Measurements from ENCODE around the gene ZBTB20.

The ZBTB20 gene

DNA sequence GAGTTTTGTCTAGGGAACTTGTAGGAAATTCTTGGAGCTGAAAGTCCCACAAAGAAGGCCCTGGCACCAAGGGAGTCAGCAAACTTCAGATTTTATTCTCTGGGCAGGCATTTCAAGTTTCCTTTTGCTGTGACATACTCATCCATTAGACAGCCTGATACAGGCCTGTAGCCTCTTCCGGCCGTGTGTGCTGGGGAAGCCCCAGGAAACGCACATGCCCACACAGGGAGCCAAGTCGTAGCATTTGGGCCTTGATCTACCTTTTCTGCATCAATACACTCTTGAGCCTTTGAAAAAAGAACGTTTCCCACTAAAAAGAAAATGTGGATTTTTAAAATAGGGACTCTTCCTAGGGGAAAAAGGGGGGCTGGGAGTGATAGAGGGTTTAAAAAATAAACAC is 838.3 kb downstream of the ZBTB20 start:
- DNase-seq, result no peak

DNA sequence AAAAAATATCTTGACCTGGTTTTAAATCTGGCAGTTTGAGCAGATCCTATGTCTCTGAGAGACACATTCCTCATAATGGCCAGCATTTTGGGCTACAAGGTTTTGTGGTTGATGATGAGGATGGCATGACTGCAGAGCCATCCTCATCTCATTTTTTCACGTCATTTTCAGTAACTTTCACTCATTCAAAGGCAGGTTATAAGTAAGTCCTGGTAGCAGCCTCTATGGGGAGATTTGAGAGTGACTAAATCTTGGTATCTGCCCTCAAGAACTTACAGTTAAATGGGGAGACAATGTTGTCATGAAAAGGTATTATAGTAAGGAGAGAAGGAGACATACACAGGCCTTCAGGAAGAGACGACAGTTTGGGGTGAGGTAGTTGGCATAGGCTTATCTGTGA is 838.7 kb downstream of the ZBTB20 start:
- DNase-seq, result no peak

DNA sequence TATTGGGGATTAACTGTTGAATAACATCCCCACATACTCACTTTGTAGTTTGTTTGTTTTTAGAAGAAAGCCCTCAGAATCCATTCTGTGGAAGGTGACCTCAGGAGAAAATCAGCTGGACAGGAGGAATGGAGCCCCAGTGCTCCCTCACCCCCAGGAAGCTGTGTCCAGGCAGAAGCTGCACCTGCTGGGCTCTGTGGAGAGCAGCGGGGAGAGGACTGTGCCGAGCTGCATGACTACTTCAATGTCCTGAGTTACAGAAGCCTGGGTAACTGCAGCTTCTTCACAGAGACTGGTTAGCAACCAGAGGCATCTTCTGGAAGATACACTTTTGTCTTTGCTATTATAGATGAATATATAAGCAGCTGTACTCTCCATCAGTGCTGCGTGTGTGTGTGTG is 839.3 kb downstream of the ZBTB20 start:
- DNase-seq, result no peak

DNA sequence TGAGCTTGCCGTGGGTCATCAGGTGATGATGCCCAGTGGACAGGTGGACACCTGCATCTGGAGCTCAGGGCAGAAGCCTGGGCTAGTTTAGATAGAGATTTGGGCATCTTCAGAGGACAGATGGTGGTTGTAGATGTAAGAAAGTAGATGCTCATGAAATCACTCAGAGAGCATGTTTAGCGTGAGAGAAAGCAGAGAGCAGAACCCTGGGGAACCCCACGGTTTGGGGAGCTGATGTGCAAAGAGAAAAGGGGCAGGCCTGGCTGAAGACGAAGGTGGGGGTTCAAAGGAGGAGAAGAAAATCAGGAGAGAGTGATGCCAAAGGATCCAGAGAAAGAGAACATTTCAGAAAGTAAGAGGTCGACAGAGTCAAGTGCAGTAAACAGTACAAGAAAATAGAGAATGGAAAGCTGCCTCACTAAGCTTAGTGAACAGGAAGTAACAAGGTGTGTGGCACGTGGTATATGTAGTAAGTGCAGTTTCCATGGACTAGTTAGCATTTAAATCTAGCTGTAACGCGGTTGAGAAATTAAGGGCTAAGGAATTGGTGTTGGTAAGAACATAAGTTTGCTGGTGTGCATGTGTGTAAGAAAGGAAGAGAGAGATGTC is 839.8 kb downstream of the ZBTB20 start:
- DNase-seq, result no peak

DNA sequence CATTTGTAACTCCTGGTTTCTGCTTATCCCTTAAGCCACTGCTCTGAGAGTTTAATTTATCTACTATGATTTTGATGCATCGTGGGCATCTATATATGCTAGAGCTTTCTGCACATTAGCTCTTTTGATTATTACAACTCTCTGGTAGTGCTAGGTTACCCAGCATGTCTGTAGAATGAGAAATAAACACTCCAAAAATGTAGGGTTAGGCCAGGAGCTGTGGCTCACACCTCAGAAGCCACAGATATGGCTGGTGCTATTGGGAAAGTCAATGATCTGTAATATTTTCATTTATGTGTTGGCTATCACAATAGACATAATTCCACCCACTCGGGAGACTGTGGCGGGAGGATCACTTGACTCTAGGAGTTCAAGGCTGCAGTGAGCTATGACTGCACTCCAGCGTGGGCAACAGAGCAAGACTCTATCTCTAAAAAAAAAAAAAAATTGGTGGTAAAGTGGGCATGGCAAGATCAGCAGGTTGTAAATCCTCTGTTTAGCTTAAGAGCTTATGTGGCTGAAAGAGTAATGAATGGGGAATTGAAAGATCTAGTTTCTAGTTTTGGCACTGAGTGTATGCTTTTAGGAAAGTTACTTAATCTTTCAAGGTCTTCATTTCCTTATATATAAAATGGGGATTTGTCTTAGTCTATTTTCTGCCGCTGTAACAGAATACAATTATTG is 847.0 kb downstream of the ZBTB20 start:
- DNase-seq, result no peak

DNA sequence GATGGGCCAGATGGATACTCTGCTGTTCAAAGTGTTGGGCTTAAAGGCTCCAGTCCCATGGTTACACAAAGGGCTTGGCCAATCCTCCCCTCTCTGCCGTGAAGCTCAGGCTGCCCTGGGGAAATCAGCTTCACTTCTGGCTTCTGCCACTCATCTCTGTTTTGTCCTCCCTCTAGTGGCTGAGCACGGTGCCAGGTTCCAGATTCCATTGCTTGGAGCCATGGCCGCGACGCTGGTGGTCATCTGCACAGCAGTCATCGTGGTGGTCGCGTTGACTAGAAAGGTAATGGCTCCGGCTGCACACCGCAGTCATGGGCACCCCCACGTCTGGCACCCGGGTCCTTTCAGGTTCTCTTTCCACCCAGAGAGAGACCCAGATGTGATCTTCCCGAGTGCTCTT is 847.7 kb downstream of the ZBTB20 start:
- no peak for DNase-seq

DNA sequence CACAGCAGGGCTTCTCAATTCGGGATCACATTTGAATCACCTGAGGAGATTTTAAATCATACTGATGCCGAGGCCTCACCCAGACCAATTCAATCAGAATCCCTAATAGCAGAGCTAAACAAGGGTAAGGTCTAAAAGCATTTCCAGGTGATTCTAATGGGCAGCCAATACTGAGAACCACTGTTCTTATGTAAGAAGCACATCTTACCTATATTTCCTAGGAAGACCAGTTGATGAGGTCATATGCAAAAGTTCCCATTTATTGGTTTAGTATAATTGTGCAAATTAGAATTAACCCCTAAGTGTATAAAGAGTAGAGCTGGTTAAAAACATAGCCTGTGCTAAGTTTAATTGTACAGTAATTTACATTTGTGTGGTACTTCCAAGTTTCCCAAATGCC is 851.1 kb downstream of the ZBTB20 start:
- no peak for DNase-seq

DNA sequence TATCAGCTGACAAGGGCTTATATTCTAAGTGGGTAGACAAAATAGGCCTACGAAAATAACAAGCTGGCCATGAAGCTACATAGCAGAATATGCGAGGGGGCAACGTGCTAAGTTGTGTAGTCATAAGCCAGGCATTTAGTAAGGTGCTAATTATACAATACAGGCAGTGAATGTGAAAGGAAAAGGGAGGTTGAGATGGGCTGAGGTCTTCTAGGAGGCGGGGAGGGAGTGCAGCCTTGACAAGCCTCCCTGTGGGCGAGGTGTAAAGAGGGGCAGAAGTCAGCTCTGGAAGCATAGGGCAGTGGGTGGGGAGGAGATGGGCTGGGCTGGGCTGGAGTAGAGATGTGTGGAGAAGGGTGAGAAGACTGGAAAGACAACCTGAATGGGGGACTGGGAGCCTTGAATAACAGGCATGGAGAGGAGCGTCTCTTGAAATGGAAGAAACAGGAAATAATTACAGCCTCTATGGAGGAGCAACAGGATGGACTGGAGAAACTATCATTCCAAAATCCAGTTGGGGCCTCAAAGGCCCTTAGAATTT is 852.1 kb downstream of the ZBTB20 start:
- DNase-seq, result no peak

DNA sequence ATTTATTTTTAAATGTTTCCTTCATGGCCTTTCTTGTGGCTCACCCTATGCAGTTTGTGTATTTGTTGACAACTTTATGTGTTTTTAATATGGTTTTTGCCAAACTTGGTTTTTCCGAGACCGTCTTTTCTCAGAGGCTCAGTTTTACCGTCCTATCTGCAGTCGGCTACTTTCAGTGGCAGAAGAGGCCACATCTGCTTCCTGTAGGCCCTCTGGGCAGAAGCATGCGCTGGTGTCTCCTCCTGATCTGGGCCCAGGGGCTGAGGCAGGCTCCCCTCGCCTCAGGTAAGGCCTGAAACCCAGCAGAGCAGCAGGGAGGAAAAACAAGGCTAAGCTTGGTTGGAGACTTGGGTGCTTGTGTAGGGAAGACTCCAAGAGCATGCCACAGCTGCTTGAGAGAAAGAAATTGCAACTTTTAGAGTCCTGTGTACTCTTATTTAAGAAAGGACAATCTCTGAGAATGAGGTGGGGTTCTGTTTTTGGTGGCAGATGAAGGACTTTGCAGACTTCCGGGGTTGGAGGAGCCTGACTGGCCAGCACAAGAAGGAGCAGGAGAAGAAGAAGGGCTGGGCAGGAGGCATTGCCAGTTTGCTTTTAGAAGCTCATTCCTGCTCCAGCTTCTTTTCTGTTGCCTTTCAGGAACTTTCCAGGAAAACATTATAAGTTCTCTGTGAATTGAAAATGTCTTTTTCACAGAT is 853.1 kb downstream of the ZBTB20 start, which contains the start of gene TIGIT:
Gene TIGIT, plus strand, starts transcription at position 191 of the 698 bp plus-strand sequence. Its CDS starts 34 bp downstream, at position 225.
- DNase-seq, result no peak

DNA sequence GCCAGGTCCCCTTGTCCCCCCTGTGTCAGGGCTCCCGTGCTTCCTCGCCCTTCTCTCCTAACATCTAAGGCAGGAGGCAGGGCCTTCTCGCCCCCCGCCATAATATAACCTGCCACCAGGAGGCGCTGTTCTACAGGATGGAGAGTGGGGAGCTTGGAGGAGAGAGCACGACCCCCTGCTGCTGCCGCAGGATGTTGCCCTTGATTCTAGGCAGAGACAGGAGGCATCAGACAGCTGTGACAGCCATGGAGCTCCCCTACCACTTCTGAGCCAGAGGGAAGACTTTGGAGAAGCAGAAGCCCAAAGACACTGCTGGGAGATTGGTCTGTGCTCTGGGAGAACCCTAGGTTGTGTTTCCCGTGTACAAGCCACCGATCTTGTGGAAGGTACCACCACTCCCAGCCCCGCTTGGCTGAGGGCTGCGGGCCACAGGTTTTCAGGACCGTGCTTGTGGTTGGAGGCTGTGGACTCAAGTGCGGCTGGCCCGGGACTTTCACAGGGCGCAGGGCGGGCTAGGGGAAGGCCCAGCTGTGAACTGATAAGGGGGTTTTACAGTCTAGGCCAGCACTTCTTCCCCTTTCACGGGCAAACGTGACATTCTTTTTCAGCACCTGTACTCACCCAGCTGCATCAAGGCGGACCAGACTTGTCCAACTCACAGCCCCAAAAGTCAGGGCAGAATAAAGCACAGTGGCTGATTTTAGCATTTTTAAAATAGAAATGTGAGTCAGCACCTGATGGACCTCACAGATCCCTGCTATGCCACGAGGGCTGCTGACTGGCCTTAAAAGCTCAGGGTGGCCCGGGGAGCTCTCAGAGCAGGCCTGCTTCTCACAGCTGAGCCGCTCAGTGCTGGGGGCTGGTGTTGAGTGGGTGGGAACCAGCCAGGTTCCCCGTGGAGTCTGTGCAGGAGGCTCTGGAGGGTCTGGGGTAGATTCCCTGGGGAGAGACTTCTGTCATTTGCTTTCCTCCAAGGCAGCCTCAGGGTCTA is 855.9 kb downstream of the ZBTB20 start:
- peak; percentile 45 for DNase-seq

DNA sequence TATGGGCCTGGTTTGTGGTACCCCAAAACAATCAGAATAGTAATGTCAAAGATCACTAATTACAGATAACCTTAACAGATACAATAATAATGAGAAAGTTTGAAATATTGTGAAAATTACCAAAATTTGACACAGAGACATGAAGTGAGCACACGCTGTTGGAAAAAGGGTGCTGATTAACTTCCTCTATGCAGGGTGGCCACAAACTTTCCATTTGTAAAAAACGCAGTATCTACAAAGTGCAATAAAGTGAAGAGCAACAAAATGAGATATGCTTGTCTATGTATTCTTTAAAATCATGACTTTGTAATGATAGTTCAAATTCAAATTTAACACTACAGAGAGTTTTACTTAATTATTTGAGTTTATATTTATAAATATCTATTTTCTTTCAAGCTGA is 860.8 kb downstream of the ZBTB20 start:
- no peak for DNase-seq

DNA sequence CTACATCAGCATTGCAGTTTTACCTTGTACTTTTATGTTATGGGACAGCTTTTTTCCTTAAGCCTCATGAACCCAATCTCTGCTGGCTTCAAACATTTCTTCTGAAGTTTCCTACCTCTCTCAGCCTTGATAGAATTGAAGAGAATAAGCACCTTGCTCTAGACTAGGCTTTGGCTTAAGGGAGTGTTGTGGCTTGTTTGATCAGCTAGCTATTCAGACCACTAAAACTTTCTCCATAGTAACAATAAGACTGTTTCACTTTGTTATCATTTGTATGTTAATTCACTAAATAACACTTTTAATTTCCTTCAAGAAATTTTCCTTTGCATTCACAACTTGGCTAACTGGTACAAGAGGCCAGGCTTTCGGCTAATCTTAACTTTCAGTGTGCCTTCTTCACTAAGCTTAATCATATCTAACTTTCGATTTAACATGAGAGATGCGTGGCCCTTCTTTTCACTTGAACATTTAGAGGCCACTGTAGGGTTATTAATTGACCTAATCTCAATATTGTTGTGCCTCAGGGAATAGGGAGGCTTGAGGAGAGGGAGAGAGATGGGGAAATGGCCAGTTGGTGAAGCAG is 861.3 kb downstream of the ZBTB20 start:
- DNase-seq, result no peak

DNA sequence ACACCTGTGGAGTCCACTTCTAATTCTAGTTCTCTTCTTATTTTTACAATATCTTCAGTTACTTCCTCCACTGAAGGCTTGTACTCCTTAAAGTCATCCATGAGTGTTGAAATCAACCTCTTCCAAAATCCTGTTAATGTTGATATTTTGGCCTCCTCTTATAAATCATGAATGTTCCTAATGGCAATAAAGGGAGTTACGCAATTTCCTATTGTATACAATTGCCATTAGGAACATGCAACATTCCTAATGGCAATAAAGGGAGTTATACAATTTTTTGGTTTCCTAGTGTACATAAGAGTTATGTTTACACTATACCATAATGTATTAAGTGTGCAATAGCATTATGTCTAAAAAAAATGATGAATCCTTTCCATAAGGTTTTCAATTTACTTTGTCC is 862.4 kb downstream of the ZBTB20 start:
- no peak for DNase-seq
